Endothelial cell (in vitro differentiated cells): ENCODE measurements around the gene CLBA1. TPM values are rescaled to one million over a fixed set of nuclear protein-coding genes. Genes with fewer than 3 reads are reported as not detected.

Experiments
- DNase-seq: peaks from one replicate; pipeline ENCODE4 v3.0.0; 2021; ENCODE audit warnings: low spot score
- H3K27ac Mint-ChIP-seq: one replicate; pipeline ENCODE4 v1.8.0; 2021; ENCODE audit warnings: mixed read lengths, inconsistent platforms; ENCODE audit not compliant: unreplicated experiment
- H3K27me3 Mint-ChIP-seq: one replicate; pipeline ENCODE4 v1.8.0; 2021; ENCODE audit warnings: mild to moderate bottlenecking, moderate library complexity, mixed read lengths, inconsistent platforms; ENCODE audit not compliant: unreplicated experiment
- H3K36me3 Mint-ChIP-seq: one replicate; pipeline ENCODE4 v1.8.0; 2021; ENCODE audit warnings: mild to moderate bottlenecking, low read depth, mixed read lengths, inconsistent platforms; ENCODE audit not compliant: unreplicated experiment
- H3K4me1 Mint-ChIP-seq: one replicate; pipeline ENCODE4 v1.8.0; 2021; ENCODE audit warnings: mild to moderate bottlenecking, mixed read lengths, inconsistent platforms; ENCODE audit not compliant: unreplicated experiment
- H3K4me3 Mint-ChIP-seq: one replicate; pipeline ENCODE4 v1.8.0; 2021; ENCODE audit warnings: mild to moderate bottlenecking, mixed read lengths, inconsistent platforms; ENCODE audit not compliant: unreplicated experiment
- H3K9me3 Mint-ChIP-seq: one replicate; pipeline ENCODE4 v1.8.0; 2021; ENCODE audit warnings: mixed read lengths, inconsistent platforms; ENCODE audit not compliant: unreplicated experiment
- CTCF ChIP-seq: fragments of 200-600 bp; sonication (generic); IDR thresholded peaks from one replicate; pipeline ENCODE4 v1.5.0; 2021; ENCODE audit warnings: antibody characterized with exemption; ENCODE audit not compliant: unreplicated experiment
- total RNA-seq: library from RNA; stranded (reverse); fragmentation: NEBNext Ultra II Directional; extraction: Animal tissue kit (Norgen Biotek cat#: 25700); gene quantifications from one replicate; pipeline ENCODE4 v1.2.1, GENCODE V29; 2021; ENCODE audit not compliant: unreplicated experiment

The CLBA1 gene
- total RNA-seq, 1 donor from 2014 or later: 13.5 TPM

- peaks cover 5% of the 10 kb centered on the region for H3K36me3 Mint-ChIP-seq
- peaks cover 12% of the 10 kb centered on the region for H3K4me1 Mint-ChIP-seq
- peak; percentile 51 for DNase-seq
- TF ChIP-seq CTCF: no peak
- H3K27ac Mint-ChIP-seq: no peak overlapping the region
- no peaks in the 10 kb centered on the region for H3K9me3 Mint-ChIP-seq
- H3K4me3 Mint-ChIP-seq: no peak overlapping the region
- peaks cover 22% of the 10 kb centered on the region for H3K27me3 Mint-ChIP-seq
Measured at GRCh38 chr14:104975481-104976197, 9.9 kb upstream of the CLBA1 start.

- peaks cover 12% of the 10 kb centered on the region for H3K4me1 Mint-ChIP-seq
- H3K4me3 Mint-ChIP-seq: peak overlapping the region; percentile 76
- peaks cover 5% of the 10 kb centered on the region for H3K36me3 Mint-ChIP-seq
- peaks cover 19% of the 10 kb centered on the region for H3K27me3 Mint-ChIP-seq
- H3K9me3 Mint-ChIP-seq: no peaks in the 10 kb centered on the region
- DNase-seq: peak; percentile 95
- peak; percentile 96 for TF ChIP-seq CTCF
- H3K27ac Mint-ChIP-seq: no peak overlapping the region
Measured at GRCh38 chr14:104976198-104977007, 9.2 kb upstream of the CLBA1 start.

DNA sequence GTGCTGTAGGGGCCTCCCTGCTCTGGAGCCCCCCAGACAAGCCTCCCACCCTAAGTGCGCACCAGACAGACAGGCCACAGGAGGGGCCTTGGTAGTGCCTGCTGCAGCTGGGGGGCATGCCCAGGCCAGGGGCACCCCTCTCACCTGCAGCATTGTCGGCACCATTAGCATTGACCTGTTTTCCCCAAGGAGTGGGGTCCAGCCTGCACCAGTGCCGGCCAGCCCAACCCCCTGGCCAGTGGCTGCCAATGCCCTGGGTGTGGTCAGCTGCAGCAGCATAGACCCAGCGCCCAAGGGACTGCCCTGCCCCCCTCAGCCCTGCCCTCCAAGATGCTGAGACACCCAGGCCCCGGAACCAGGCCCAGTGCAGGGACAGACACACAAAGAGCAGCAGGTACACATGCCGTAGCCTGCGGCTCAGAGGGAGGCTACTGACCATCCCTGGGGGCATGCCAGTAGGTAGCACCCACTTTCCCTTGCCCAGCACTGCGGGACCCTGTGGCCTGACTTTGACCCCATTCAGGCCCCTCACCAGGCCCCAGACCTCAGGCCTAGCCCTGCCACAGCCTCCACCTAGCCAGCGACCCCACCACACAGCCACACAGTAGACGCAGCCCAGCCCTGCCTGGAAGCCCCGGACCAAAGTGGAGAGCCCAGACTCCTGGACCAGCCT lies 8.4 kb upstream of the CLBA1 start:
- peaks cover 16% of the 10 kb centered on the region for H3K27me3 Mint-ChIP-seq
- no peak overlapping the region for H3K27ac Mint-ChIP-seq
- peak overlapping the region; percentile 47 for H3K4me3 Mint-ChIP-seq
- H3K4me1 Mint-ChIP-seq: peaks cover 12% of the 10 kb centered on the region
- no peak for TF ChIP-seq CTCF
- peaks cover 5% of the 10 kb centered on the region for H3K36me3 Mint-ChIP-seq
- no peaks in the 10 kb centered on the region for H3K9me3 Mint-ChIP-seq
- no peak for DNase-seq

GRCh38 chr14:104977681-104978653 lies 7.6 kb upstream of the CLBA1 start, which contains the start of gene AHNAK2:
TSS of gene AHNAK2 (minus strand) at chr14:104978374. CDS start at chr14:104978237, 137 bp downstream.
- H3K9me3 Mint-ChIP-seq: no peaks in the 10 kb centered on the region
- H3K4me1 Mint-ChIP-seq: peaks cover 12% of the 10 kb centered on the region
- H3K4me3 Mint-ChIP-seq: peak within 1 kb of the TSS; percentile 90
- H3K27ac Mint-ChIP-seq: no peak within 1 kb of the TSS
- DNase-seq: peak; percentile 85
- TF ChIP-seq CTCF: no peak
- H3K36me3 Mint-ChIP-seq: peaks cover 5% of the 10 kb centered on the region
- H3K27me3 Mint-ChIP-seq: peaks cover 16% of the 10 kb centered on the region
